Measurements from ENCODE around the gene PCDHA1.

Gene PCDHA1

GRCh38 chr5:141041427-141041785 is 255.5 kb downstream of the PCDHA1 start:
- Histone ChIP-seq H3K4me3 (ENCODE audit: low read depth in 1 of 2, low read length in 2 of 2) (no peak overlapping the region), H3K79me2 (ENCODE audit: insufficient read depth, low read length) (no peaks in the 10 kb centered on the region), H4K20me1 (ENCODE audit: insufficient read depth, low read length) (no peaks in the 10 kb centered on the region), H2AFZ (ENCODE audit: low read depth, low read length) (no peak overlapping the region), H3K9me3 (ENCODE audit: insufficient read depth, low read length, severe bottlenecking) (no peaks in the 10 kb centered on the region), H3K4me2 (ENCODE audit: insufficient read depth, low read length) (no peak overlapping the region), H3K4me1 (ENCODE audit: insufficient read depth, low read length) (no peaks in the 10 kb centered on the region), H3K27ac (ENCODE audit: low read length) (no peak overlapping the region), H3K27me3 (ENCODE audit: insufficient read depth, low read length, poor library complexity) (no peaks in the 10 kb centered on the region), H3K36me3 (ENCODE audit: insufficient read depth, low read length) (no peaks in the 10 kb centered on the region), H3K9ac (ENCODE audit: low read depth, low read length) (no peak overlapping the region)
- TF ChIP-seq EZH2 (IDR thresholded peaks at IDR 0.05; ENCODE audit: borderline replicate concordance, low read depth, low read length, severe bottlenecking) = no peak
- TF ChIP-seq, protein P1, sequence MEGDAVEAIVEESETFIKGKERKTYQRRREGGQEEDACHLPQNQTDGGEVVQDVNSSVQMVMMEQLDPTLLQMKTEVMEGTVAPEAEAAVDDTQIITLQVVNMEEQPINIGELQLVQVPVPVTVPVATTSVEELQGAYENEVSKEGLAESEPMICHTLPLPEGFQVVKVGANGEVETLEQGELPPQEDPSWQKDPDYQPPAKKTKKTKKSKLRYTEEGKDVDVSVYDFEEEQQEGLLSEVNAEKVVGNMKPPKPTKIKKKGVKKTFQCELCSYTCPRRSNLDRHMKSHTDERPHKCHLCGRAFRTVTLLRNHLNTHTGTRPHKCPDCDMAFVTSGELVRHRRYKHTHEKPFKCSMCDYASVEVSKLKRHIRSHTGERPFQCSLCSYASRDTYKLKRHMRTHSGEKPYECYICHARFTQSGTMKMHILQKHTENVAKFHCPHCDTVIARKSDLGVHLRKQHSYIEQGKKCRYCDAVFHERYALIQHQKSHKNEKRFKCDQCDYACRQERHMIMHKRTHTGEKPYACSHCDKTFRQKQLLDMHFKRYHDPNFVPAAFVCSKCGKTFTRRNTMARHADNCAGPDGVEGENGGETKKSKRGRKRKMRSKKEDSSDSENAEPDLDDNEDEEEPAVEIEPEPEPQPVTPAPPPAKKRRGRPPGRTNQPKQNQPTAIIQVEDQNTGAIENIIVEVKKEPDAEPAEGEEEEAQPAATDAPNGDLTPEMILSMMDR (IDR thresholded peaks at IDR 0.05; ENCODE audit: borderline replicate concordance, extremely low read depth, low read length, poor library complexity, severe bottlenecking) = no peak
- DNase-seq (no peak), ATAC-seq (ENCODE audit: insufficient read depth, low read depth) (no peak)

GRCh38 chr5:141042555-141042954 is 256.6 kb downstream of the PCDHA1 start:
- DNase-seq = no peak
- H3K27ac ChIP-seq (ENCODE audit: low read length) = no peak overlapping the region
- H3K4me3 ChIP-seq (ENCODE audit: low read depth in 1 of 2, low read length in 2 of 2) = no peak overlapping the region
- no peaks in the 10 kb centered on the region for H3K36me3 ChIP-seq (ENCODE audit: insufficient read depth, low read length)
- TF ChIP-seq, protein P1 (IDR thresholded peaks at IDR 0.05; ENCODE audit: borderline replicate concordance, extremely low read depth, low read length, poor library complexity, severe bottlenecking) = no peak
- TF ChIP-seq EZH2 (IDR thresholded peaks at IDR 0.05; ENCODE audit: borderline replicate concordance, low read depth, low read length, severe bottlenecking) = no peak
- H2AFZ ChIP-seq (ENCODE audit: low read depth, low read length) = no peak overlapping the region
- H3K79me2 ChIP-seq (ENCODE audit: insufficient read depth, low read length) = no peaks in the 10 kb centered on the region
- H3K4me1 ChIP-seq (ENCODE audit: insufficient read depth, low read length) = no peaks in the 10 kb centered on the region
- no peak for ATAC-seq (ENCODE audit: insufficient read depth, low read depth)
- no peak overlapping the region for H3K9ac ChIP-seq (ENCODE audit: low read depth, low read length)
- H3K4me2 ChIP-seq (ENCODE audit: insufficient read depth, low read length) = no peak overlapping the region
- no peaks in the 10 kb centered on the region for H3K9me3 ChIP-seq (ENCODE audit: insufficient read depth, low read length, severe bottlenecking)
- H4K20me1 ChIP-seq (ENCODE audit: insufficient read depth, low read length) = no peaks in the 10 kb centered on the region
- H3K27me3 ChIP-seq (ENCODE audit: insufficient read depth, low read length, poor library complexity) = no peaks in the 10 kb centered on the region

GRCh38 chr5:141050622-141051520 is 264.9 kb downstream of the PCDHA1 start, which contains the start of gene PCDHB1:
TSS of gene PCDHB1 (plus strand) at chr5:141051374. CDS start at chr5:141051471, 97 bp downstream.
- Histone ChIP-seq H3K9ac (ENCODE audit: low read depth, low read length) (no peak within 1 kb of the TSS), H3K27me3 (ENCODE audit: insufficient read depth, low read length, poor library complexity) (no peaks in the 10 kb centered on the region), H3K4me3 (ENCODE audit: low read depth in 1 of 2, low read length in 2 of 2) (no peak within 1 kb of the TSS), H2AFZ (ENCODE audit: low read depth, low read length) (no peak within 1 kb of the TSS), H3K27ac (ENCODE audit: low read length) (no peak within 1 kb of the TSS), H3K4me2 (ENCODE audit: insufficient read depth, low read length) (no peak within 1 kb of the TSS), H3K4me1 (ENCODE audit: insufficient read depth, low read length) (no peaks in the 10 kb centered on the region), H3K36me3 (ENCODE audit: insufficient read depth, low read length) (no peaks in the 10 kb centered on the region), H3K79me2 (ENCODE audit: insufficient read depth, low read length) (no peaks in the 10 kb centered on the region), H4K20me1 (ENCODE audit: insufficient read depth, low read length) (no peaks in the 10 kb centered on the region), H3K9me3 (ENCODE audit: insufficient read depth, low read length, severe bottlenecking) (no peaks in the 10 kb centered on the region)
- DNase-seq (no peak), ATAC-seq (ENCODE audit: insufficient read depth, low read depth) (no peak)
- TF ChIP-seq, protein P1 (IDR thresholded peaks at IDR 0.05; ENCODE audit: borderline replicate concordance, extremely low read depth, low read length, poor library complexity, severe bottlenecking) = no peak
- no peak for TF ChIP-seq EZH2 (IDR thresholded peaks at IDR 0.05; ENCODE audit: borderline replicate concordance, low read depth, low read length, severe bottlenecking)

Measured in DND-41 (cell line).